Prostate gland (tissue), 2 donors: ENCODE data around the gene CHST6.

Source experiments
- CTCF ChIP-seq, 4 experiments: fragments of 200-600 bp in 2 of 4; fragments of 450-650 bp in 2 of 4; sonication (generic) in 2 of 4; IDR thresholded peaks; 1 replicate in 3 of 4; 2 replicates in 1 of 4; pipeline ENCODE4 v1.5.1; 2016 to 2019; ENCODE audit warnings: antibody characterized with exemption in 4 of 4, mild to moderate bottlenecking in 2 of 4, moderate library complexity in 2 of 4
- POLR2A ChIP-seq: fragments of 450-650 bp; IDR thresholded peaks from one replicate; pipeline ENCODE4 v1.6.1; 2016; ENCODE audit warnings: antibody characterized with exemption, mild to moderate bottlenecking
- POLR2AphosphoS5 ChIP-seq: sonication (generic); formaldehyde crosslinking; IDR thresholded peaks from one replicate; pipeline ENCODE4 v1.6.1; 2017; ENCODE audit warnings: antibody characterized with exemption

DNA sequence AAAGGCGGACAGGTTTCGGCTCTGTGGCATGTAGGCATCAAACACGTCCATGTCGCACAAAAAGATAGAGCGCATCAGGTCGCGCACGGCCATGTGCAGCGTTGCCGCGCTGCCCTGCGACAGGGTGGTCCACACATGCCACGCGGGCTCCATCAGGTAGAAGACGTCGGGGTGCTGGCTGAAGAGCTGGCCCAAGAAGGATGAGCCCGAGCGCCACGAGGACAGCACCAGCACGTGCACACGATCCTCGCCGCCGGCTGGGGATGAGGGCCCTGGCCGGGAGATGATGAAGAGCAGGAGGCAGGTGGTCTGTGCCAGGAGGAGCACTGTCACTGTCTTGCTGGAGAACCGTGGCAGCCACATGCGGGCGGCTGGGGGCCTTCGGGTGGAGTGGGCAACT, 34.7 kb upstream of the CHST6 start:
- TF ChIP-seq POLR2A = no peak
- TF ChIP-seq CTCF (IDR thresholded peaks at IDR 0.05) = no peak
- TF ChIP-seq POLR2AphosphoS5 = no peak
